ENCODE results near the gene OSBPL3.
"Not testable (repeated sequence)": the region's sequence is repeated elsewhere in the genome, so short reads cannot be mapped to it uniquely, and the experiment has no call there.

OSBPL3 gene

DNA sequence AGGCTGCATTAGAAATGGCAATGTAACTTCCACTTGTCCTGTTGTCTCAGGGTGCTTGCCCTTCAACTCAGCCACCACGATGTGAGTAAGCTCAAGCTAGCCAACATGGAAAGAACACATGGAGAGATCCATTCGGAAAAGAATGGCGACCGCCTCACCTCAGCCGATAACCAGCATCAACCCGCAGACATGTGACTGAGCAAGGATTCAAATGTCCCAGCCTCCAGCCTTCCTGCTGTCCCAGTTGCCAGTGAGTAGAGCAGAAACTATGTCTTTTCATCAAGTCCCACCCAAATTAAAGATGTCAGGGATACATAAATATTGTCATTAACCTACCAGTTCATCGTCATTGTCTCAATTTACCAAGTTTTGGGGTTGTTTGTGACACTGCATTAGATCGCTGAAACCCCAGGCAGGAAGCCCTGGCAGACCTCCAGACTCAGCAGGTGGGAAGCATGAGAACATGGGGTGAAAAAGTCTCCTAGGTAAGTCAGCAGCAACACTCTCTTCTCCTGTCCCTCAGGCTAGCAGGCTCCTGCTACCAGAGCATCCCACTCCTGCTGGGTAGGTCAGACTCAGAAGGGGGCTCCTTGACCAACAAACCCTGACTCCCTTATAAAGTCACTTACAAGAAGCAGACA, 67.0 kb downstream of the OSBPL3 start:
- H3K9me3 ChIP-seq (ENCODE audit: control insufficient read depth in 2 of 2, low read length in 2 of 2), result no peaks in the 10 kb centered on the region
- H3K4me1 ChIP-seq (ENCODE audit: control insufficient read depth in 2 of 2, insufficient read depth in 2 of 2, low read length in 2 of 2), result no peaks in the 10 kb centered on the region
- H3K4me3 ChIP-seq (ENCODE audit: low read length in 2 of 2), result no peak overlapping the region
- H3K9ac ChIP-seq (ENCODE audit: low read depth in 1 of 2, low read length in 2 of 2), result no peak overlapping the region
- H3K27me3 ChIP-seq (ENCODE audit: control insufficient read depth in 2 of 2, insufficient read depth in 2 of 2, low read length in 2 of 2), result no peaks in the 10 kb centered on the region
- no peak overlapping the region for H3K27ac ChIP-seq (ENCODE audit: low read depth in 2 of 2, low read length in 2 of 2)
- no peaks in the 10 kb centered on the region for H3K36me3 ChIP-seq (ENCODE audit: control insufficient read depth in 2 of 2, insufficient read depth in 2 of 2, low read length in 2 of 2)

DNA sequence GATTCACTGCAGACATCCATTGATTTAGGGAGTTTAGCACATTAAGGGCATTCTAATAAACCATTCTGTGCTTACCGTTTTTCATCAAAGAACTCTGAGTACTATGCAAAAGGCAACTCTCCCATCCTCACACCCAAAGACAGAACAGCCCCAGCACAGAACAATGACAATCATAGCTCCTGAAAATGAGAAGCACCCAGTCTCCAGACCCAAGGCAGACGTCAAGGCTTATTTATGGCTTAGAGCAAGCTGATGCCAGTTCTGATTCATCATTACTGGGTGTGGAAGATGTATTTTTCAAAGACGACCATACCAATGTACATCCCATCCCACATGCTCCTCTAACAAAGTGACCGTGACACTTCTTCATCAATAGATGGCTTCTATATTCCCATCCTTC, 67.6 kb downstream of the OSBPL3 start:
- Histone ChIP-seq H3K36me3 (ENCODE audit: control insufficient read depth in 2 of 2, insufficient read depth in 2 of 2, low read length in 2 of 2) (no peaks in the 10 kb centered on the region), H3K4me1 (ENCODE audit: control insufficient read depth in 2 of 2, insufficient read depth in 2 of 2, low read length in 2 of 2) (no peaks in the 10 kb centered on the region)

DNA sequence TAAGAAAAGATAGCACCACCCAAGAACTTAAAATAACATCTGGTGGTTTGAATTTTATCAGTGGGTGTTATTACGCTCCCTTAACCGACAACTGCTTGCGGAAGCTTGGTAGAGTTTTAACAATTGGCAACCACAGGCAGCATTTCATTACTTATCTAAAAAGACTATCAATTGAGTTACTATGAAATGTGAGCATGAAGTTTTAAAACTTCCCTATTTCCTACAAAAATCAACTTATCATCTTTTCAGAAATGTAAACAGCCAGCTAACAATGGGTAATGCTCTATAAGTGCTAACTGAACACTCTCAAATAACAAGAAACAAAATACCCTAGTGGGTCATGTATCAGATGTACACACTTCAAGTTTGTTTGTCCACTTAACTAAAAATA, 68.8 kb downstream of the OSBPL3 start:
- Histone ChIP-seq H3K9me3 (ENCODE audit: control insufficient read depth in 2 of 2, low read length in 2 of 2) (no peaks in the 10 kb centered on the region), H3K36me3 (ENCODE audit: control insufficient read depth in 2 of 2, insufficient read depth in 2 of 2, low read length in 2 of 2) (no peaks in the 10 kb centered on the region), H3K9ac (ENCODE audit: low read depth in 1 of 2, low read length in 2 of 2) (no peak overlapping the region), H3K4me1 (ENCODE audit: control insufficient read depth in 2 of 2, insufficient read depth in 2 of 2, low read length in 2 of 2) (no peaks in the 10 kb centered on the region), H3K27ac (ENCODE audit: low read depth in 2 of 2, low read length in 2 of 2) (no peak overlapping the region), H3K4me3 (ENCODE audit: low read length in 2 of 2) (no peak overlapping the region), H3K27me3 (ENCODE audit: control insufficient read depth in 2 of 2, insufficient read depth in 2 of 2, low read length in 2 of 2) (no peaks in the 10 kb centered on the region)

More for the DNA sequence above, 67.6 kb downstream of the OSBPL3 start:
- no peak overlapping the region for H3K27ac ChIP-seq (ENCODE audit: low read depth in 2 of 2, low read length in 2 of 2)
- no peaks in the 10 kb centered on the region for H3K27me3 ChIP-seq (ENCODE audit: control insufficient read depth in 2 of 2, insufficient read depth in 2 of 2, low read length in 2 of 2)
- H3K4me3 ChIP-seq (ENCODE audit: low read length in 2 of 2), result no peak overlapping the region
- no peak overlapping the region for H3K9ac ChIP-seq (ENCODE audit: low read depth in 1 of 2, low read length in 2 of 2)
- H3K9me3 ChIP-seq (ENCODE audit: control insufficient read depth in 2 of 2, low read length in 2 of 2), result no peaks in the 10 kb centered on the region

- H3K9ac ChIP-seq (ENCODE audit: low read depth in 1 of 2, low read length in 2 of 2), result no peak overlapping the region
- no peaks in the 10 kb centered on the region for H3K4me1 ChIP-seq (ENCODE audit: control insufficient read depth in 2 of 2, insufficient read depth in 2 of 2, low read length in 2 of 2)
- no peaks in the 10 kb centered on the region for H3K36me3 ChIP-seq (ENCODE audit: control insufficient read depth in 2 of 2, insufficient read depth in 2 of 2, low read length in 2 of 2)
- H3K4me3 ChIP-seq (ENCODE audit: low read length in 2 of 2), result no peak overlapping the region
- no peaks in the 10 kb centered on the region for H3K27me3 ChIP-seq (ENCODE audit: control insufficient read depth in 2 of 2, insufficient read depth in 2 of 2, low read length in 2 of 2)
- no peak overlapping the region for H3K27ac ChIP-seq (ENCODE audit: low read depth in 2 of 2, low read length in 2 of 2)
- H3K9me3 ChIP-seq (ENCODE audit: control insufficient read depth in 2 of 2, low read length in 2 of 2), result no peaks in the 10 kb centered on the region
Measured at GRCh38 chr7:24910551-24911212, 69.3 kb downstream of the OSBPL3 start.

DNA sequence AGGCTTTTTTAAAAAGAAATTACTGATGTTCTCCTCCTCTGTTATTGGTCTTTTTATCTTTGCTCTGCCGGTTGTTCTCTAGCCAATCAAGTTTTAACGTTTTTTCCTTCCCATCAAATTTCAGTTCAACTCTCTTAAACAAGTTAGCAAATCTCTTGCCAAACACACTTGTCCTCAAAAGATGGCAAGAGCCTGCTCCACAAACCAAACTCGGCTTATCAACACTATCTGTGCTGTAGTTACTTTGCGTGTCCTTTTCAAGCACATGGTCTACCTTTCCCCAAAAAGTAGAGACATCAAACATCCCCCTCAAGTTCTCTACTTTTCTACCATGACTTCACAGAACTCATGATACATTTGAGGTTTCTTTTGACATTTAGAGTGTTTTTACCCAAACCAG, 71.3 kb downstream of the OSBPL3 start:
- no peak overlapping the region for H3K4me3 ChIP-seq (ENCODE audit: low read length in 2 of 2)
- no peaks in the 10 kb centered on the region for H3K36me3 ChIP-seq (ENCODE audit: control insufficient read depth in 2 of 2, insufficient read depth in 2 of 2, low read length in 2 of 2)
- H3K4me1 ChIP-seq (ENCODE audit: control insufficient read depth in 2 of 2, insufficient read depth in 2 of 2, low read length in 2 of 2), result no peaks in the 10 kb centered on the region
- H3K27ac ChIP-seq (ENCODE audit: low read depth in 2 of 2, low read length in 2 of 2), result no peak overlapping the region
- H3K27me3 ChIP-seq (ENCODE audit: control insufficient read depth in 2 of 2, insufficient read depth in 2 of 2, low read length in 2 of 2), result no peaks in the 10 kb centered on the region
- H3K9ac ChIP-seq (ENCODE audit: low read depth in 1 of 2, low read length in 2 of 2), result no peak overlapping the region
- H3K9me3 ChIP-seq (ENCODE audit: control insufficient read depth in 2 of 2, low read length in 2 of 2), result no peaks in the 10 kb centered on the region

- no peaks in the 10 kb centered on the region for H3K36me3 ChIP-seq (ENCODE audit: control insufficient read depth in 2 of 2, insufficient read depth in 2 of 2, low read length in 2 of 2)
- H3K9me3 ChIP-seq (ENCODE audit: control insufficient read depth in 2 of 2, low read length in 2 of 2), result no peaks in the 10 kb centered on the region
- no peak overlapping the region for H3K9ac ChIP-seq (ENCODE audit: low read depth in 1 of 2, low read length in 2 of 2)
- H3K4me1 ChIP-seq (ENCODE audit: control insufficient read depth in 2 of 2, insufficient read depth in 2 of 2, low read length in 2 of 2), result no peaks in the 10 kb centered on the region
- H3K27me3 ChIP-seq (ENCODE audit: control insufficient read depth in 2 of 2, insufficient read depth in 2 of 2, low read length in 2 of 2), result no peaks in the 10 kb centered on the region
- H3K4me3 ChIP-seq (ENCODE audit: low read length in 2 of 2), result no peak overlapping the region
- no peak overlapping the region for H3K27ac ChIP-seq (ENCODE audit: low read depth in 2 of 2, low read length in 2 of 2)
Measured at GRCh38 chr7:24908166-24908565, 71.8 kb downstream of the OSBPL3 start.

DNA sequence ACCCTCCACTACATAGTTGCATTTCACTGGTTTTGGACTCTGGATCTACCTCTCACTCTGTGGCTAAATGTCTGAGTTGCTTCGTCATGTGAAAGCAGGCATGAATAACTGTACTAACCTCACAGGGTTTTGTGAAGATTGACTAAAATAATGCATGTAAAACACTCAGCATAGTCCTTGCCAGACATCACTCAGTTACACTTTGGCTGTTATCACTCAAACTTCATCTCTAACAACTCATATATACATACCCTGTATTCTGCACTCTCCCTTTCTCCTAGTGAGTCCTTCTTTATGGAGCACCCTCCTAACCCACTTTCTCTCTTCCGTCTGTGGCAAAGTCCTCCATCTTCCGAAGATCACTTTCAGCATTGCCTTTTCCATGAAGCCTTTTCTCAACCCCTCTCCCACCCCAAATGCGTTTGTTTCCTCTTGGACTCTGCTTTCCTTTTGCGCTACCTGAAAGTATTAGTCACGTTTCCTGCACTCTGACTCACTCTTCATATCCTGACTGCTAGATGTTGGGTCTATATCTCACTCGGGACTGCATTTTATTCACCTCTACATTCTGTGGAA, 72.6 kb downstream of the OSBPL3 start:
- Histone ChIP-seq H3K4me1 (ENCODE audit: control insufficient read depth in 2 of 2, insufficient read depth in 2 of 2, low read length in 2 of 2) (no peaks in the 10 kb centered on the region), H3K9ac (ENCODE audit: low read depth in 1 of 2, low read length in 2 of 2) (no peak overlapping the region), H3K4me3 (ENCODE audit: low read length in 2 of 2) (no peak overlapping the region), H3K36me3 (ENCODE audit: control insufficient read depth in 2 of 2, insufficient read depth in 2 of 2, low read length in 2 of 2) (no peaks in the 10 kb centered on the region), H3K9me3 (ENCODE audit: control insufficient read depth in 2 of 2, low read length in 2 of 2) (no peaks in the 10 kb centered on the region), H3K27ac (ENCODE audit: low read depth in 2 of 2, low read length in 2 of 2) (no peak overlapping the region), H3K27me3 (ENCODE audit: control insufficient read depth in 2 of 2, insufficient read depth in 2 of 2, low read length in 2 of 2) (no peaks in the 10 kb centered on the region)

DNA sequence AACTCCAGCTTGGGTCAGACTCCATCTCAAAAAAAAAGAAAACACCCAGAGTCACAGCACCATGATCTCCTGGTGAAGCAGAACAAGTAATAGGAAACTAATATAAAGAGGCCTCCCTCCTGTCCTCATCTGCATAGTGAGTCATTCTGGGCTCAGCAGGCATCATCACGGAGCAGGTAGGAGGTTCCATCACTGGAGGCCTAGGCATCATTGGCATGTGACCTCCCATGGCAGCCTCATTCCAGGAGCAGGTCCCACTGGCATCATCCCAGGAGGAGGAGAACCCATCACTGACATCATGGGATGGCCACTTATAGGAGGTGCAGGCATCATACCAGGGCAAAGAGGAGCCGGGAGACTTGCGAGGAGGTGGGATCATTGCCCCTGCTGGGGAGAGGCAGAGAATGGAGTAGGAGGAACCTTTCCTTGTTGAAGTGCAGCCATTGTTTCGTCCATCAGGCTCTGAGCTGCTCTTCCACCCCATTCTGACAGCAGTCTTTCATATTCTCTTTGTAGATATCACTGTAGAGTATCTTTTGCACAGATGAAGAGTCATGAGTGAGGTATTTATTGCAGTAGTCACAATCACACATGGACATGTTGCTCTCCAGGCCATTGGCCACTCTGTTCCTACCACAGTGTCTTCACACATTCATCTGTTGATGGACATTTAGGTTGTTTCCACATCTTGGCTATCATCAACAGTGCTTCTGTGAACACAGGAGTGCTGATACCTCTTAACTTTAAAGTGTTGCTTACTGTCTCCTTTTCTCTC, 73.8 kb downstream of the OSBPL3 start:
- H3K27me3 ChIP-seq (ENCODE audit: control insufficient read depth in 2 of 2, insufficient read depth in 2 of 2, low read length in 2 of 2), result no peaks in the 10 kb centered on the region
- no peak overlapping the region for H3K4me3 ChIP-seq (ENCODE audit: low read length in 2 of 2)
- H3K9ac ChIP-seq (ENCODE audit: low read depth in 1 of 2, low read length in 2 of 2), result no peak overlapping the region
- no peaks in the 10 kb centered on the region for H3K36me3 ChIP-seq (ENCODE audit: control insufficient read depth in 2 of 2, insufficient read depth in 2 of 2, low read length in 2 of 2)
- H3K9me3 ChIP-seq (ENCODE audit: control insufficient read depth in 2 of 2, low read length in 2 of 2), result no peaks in the 10 kb centered on the region
- H3K27ac ChIP-seq (ENCODE audit: low read depth in 2 of 2, low read length in 2 of 2), result no peak overlapping the region
- no peaks in the 10 kb centered on the region for H3K4me1 ChIP-seq (ENCODE audit: control insufficient read depth in 2 of 2, insufficient read depth in 2 of 2, low read length in 2 of 2)

GRCh38 chr7:24903992-24904391, 76.0 kb downstream of the OSBPL3 start:
- not testable (repeated sequence) for H3K27me3 ChIP-seq (ENCODE audit: control insufficient read depth in 2 of 2, insufficient read depth in 2 of 2, low read length in 2 of 2); H3K36me3 ChIP-seq (ENCODE audit: control insufficient read depth in 2 of 2, insufficient read depth in 2 of 2, low read length in 2 of 2); H3K9ac ChIP-seq (ENCODE audit: low read depth in 1 of 2, low read length in 2 of 2)

GRCh38 chr7:24903559-24903958, 76.4 kb downstream of the OSBPL3 start:
- H3K4me3 ChIP-seq (ENCODE audit: low read length in 2 of 2), result no peak overlapping the region
- H3K4me1 ChIP-seq (ENCODE audit: control insufficient read depth in 2 of 2, insufficient read depth in 2 of 2, low read length in 2 of 2), result no peaks in the 10 kb centered on the region
- H3K9ac ChIP-seq (ENCODE audit: low read depth in 1 of 2, low read length in 2 of 2), result no peak overlapping the region
- no peak overlapping the region for H3K27ac ChIP-seq (ENCODE audit: low read depth in 2 of 2, low read length in 2 of 2)
- no peaks in the 10 kb centered on the region for H3K27me3 ChIP-seq (ENCODE audit: control insufficient read depth in 2 of 2, insufficient read depth in 2 of 2, low read length in 2 of 2)
- no peaks in the 10 kb centered on the region for H3K9me3 ChIP-seq (ENCODE audit: control insufficient read depth in 2 of 2, low read length in 2 of 2)
- no peaks in the 10 kb centered on the region for H3K36me3 ChIP-seq (ENCODE audit: control insufficient read depth in 2 of 2, insufficient read depth in 2 of 2, low read length in 2 of 2)

More at GRCh38 chr7:24903992-24904391, 76.0 kb downstream of the OSBPL3 start:
- H3K27ac ChIP-seq (ENCODE audit: low read depth in 2 of 2, low read length in 2 of 2); H3K4me3 ChIP-seq (ENCODE audit: low read length in 2 of 2); H3K4me1 ChIP-seq (ENCODE audit: control insufficient read depth in 2 of 2, insufficient read depth in 2 of 2, low read length in 2 of 2); H3K9me3 ChIP-seq (ENCODE audit: control insufficient read depth in 2 of 2, low read length in 2 of 2): not testable (repeated sequence)

All from mucosa of rectum (tissue), 2 donors.